ENCODE data around the gene ROBO1. TPM values are rescaled to one million over a fixed set of nuclear protein-coding genes. Genes with fewer than 3 reads are reported as not detected.

Gene ROBO1
- total and polyA plus RNA-seq, 2 donors (not counting 1 experiment from before 2014, with no cell fraction given) = 0.27 to 3.2 TPM

DNA sequence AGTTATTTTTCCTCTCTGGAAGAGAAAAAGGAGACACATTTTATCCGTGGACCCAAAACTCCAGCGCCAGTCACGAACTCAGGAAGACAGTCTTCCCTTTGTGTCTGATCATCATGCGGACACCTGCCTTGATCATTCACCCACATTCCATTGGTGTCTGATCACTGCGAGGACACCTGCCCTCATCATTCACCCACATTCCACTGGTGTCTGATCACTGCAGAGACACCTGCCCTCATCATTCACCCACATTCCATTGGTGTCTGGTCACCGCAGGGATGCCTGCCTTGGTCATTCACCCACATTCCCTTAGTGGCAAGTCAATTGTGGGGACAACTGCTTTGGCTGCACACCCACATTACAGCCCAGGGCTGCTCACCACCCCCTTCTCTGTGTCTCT is 148.9 kb downstream of the ROBO1 start:
- CTCF ChIA-PET = no interaction called here
- Histone ChIP-seq H3K4me1 (ENCODE audit: control insufficient read depth in 2 of 2, insufficient read depth in 2 of 2, low read length in 2 of 2) (no peaks in the 10 kb centered on the region), H3K36me3 (replicated peaks in 1 of 2; ENCODE audit: control extremely low read depth in 1 of 2, control insufficient read depth in 1 of 2, extremely low read depth in 1 of 2, insufficient read depth in 2 of 2, low read length in 1 of 2) (no peaks in the 10 kb centered on the region), H4K20me1 (ENCODE audit: control insufficient read depth, insufficient read depth, low read length, poor library complexity, severe bottlenecking) (no peaks in the 10 kb centered on the region), H3K27ac (ENCODE audit: low read length in 2 of 2) (no peak overlapping the region), H3K4me2 (replicated peaks; ENCODE audit: low read depth, low read length, poor library complexity, severe bottlenecking) (no peak overlapping the region), H3K79me2 (ENCODE audit: control insufficient read depth, insufficient read depth, low read length) (no peaks in the 10 kb centered on the region), H2AFZ (ENCODE audit: insufficient read depth, low read depth, low read length, poor library complexity, severe bottlenecking) (no peak overlapping the region), H3K27me3 (replicated peaks in 1 of 4; ENCODE audit: control extremely low read depth in 1 of 4, control insufficient read depth in 3 of 4, insufficient read depth in 4 of 4, low read length in 3 of 4) (no peaks in the 10 kb centered on the region), H3K9ac (ENCODE audit: low read length) (no peak overlapping the region), H3K4me3 (ENCODE audit: control extremely low read depth in 1 of 5, extremely low read depth in 1 of 5, insufficient read depth in 1 of 5, low read depth in 2 of 5, low read length in 4 of 5) (no peak overlapping the region), H3K9me3 (ENCODE audit: control extremely low read depth in 1 of 3, control insufficient read depth in 2 of 3, insufficient read depth in 1 of 3, low read length in 2 of 3) (peaks cover 0 to 20% (median 1%) of the 10 kb centered on the region in 3 donors)
- ATAC-seq (ENCODE audit: low read depth) = no peak
- Mint-ChIP-seq H3K27me3 (no peaks in the 10 kb centered on the region), H3K9me3 (ENCODE audit: insufficient read depth) (peaks cover 34% of the 10 kb centered on the region), H3K4me1 (no peaks in the 10 kb centered on the region), H3K27ac (no peak overlapping the region), H3K4me3 (no peak overlapping the region)
- no peak for DNase-seq
- no peak for TF ChIP-seq EZH2 (IDR thresholded peaks at IDR 0.05; ENCODE audit: borderline replicate concordance, insufficient read depth, low read depth, low read length, poor library complexity, severe bottlenecking)
- TF ChIP-seq, protein P1, sequence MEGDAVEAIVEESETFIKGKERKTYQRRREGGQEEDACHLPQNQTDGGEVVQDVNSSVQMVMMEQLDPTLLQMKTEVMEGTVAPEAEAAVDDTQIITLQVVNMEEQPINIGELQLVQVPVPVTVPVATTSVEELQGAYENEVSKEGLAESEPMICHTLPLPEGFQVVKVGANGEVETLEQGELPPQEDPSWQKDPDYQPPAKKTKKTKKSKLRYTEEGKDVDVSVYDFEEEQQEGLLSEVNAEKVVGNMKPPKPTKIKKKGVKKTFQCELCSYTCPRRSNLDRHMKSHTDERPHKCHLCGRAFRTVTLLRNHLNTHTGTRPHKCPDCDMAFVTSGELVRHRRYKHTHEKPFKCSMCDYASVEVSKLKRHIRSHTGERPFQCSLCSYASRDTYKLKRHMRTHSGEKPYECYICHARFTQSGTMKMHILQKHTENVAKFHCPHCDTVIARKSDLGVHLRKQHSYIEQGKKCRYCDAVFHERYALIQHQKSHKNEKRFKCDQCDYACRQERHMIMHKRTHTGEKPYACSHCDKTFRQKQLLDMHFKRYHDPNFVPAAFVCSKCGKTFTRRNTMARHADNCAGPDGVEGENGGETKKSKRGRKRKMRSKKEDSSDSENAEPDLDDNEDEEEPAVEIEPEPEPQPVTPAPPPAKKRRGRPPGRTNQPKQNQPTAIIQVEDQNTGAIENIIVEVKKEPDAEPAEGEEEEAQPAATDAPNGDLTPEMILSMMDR (IDR thresholded peaks at IDR 0.05) = no peak
- POLR2A ChIA-PET = no interaction called here
- 90% methylated on average over 2 of the region's 6 CpGs for WGBS (ENCODE audit: insufficient coverage)
- intact Hi-C loops (cut with micrococcal nuclease) = no loop called here

DNA sequence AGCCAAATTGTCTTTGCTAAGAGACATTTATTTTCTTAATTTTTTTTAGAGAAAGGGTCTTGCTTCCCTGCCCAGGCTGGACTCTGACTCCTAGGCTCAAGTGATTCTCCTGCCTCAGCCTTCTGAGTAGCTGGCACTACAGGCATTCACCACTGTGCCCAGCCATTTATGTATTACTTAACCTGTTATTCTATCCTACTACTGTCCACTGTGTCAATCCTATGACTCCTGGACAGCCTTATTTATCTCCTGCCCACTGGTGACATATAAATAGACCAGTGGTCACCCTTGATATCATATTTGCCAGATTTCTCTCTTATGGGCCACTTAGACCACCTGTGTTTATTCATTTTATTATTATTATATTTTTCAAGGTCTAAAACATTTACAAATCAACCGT is 161.4 kb downstream of the ROBO1 start:
- Histone ChIP-seq H3K4me1 (ENCODE audit: control insufficient read depth in 2 of 2, insufficient read depth in 2 of 2, low read length in 2 of 2) (no peaks in the 10 kb centered on the region), H3K9me3 (ENCODE audit: control extremely low read depth in 1 of 3, control insufficient read depth in 2 of 3, insufficient read depth in 1 of 3, low read length in 2 of 3) (no peaks in the 10 kb centered on the region), H2AFZ (ENCODE audit: insufficient read depth, low read depth, low read length, poor library complexity, severe bottlenecking) (no peak overlapping the region), H3K27me3 (replicated peaks in 1 of 4; ENCODE audit: control extremely low read depth in 1 of 4, control insufficient read depth in 3 of 4, insufficient read depth in 4 of 4, low read length in 3 of 4) (no peaks in the 10 kb centered on the region), H3K79me2 (ENCODE audit: control insufficient read depth, insufficient read depth, low read length) (no peaks in the 10 kb centered on the region), H3K4me2 (replicated peaks; ENCODE audit: low read depth, low read length, poor library complexity, severe bottlenecking) (no peak overlapping the region), H3K27ac (ENCODE audit: low read length in 2 of 2) (no peak overlapping the region), H4K20me1 (ENCODE audit: control insufficient read depth, insufficient read depth, low read length, poor library complexity, severe bottlenecking) (no peaks in the 10 kb centered on the region), H3K4me3 (ENCODE audit: control extremely low read depth in 1 of 5, extremely low read depth in 1 of 5, insufficient read depth in 1 of 5, low read depth in 2 of 5, low read length in 4 of 5) (no peak overlapping the region), H3K9ac (ENCODE audit: low read length) (no peak overlapping the region), H3K36me3 (replicated peaks in 1 of 2; ENCODE audit: control extremely low read depth in 1 of 2, control insufficient read depth in 1 of 2, extremely low read depth in 1 of 2, insufficient read depth in 2 of 2, low read length in 1 of 2) (no peaks in the 10 kb centered on the region)
- no peak for TF ChIP-seq EZH2 (IDR thresholded peaks at IDR 0.05; ENCODE audit: borderline replicate concordance, insufficient read depth, low read depth, low read length, poor library complexity, severe bottlenecking)
- TF ChIP-seq, protein P1 (IDR thresholded peaks at IDR 0.05) = no peak
- intact Hi-C loops (cut with micrococcal nuclease) = no loop called here
- Mint-ChIP-seq H3K27ac (no peak overlapping the region), H3K9me3 (ENCODE audit: insufficient read depth) (peaks cover 3% of the 10 kb centered on the region), H3K4me1 (no peaks in the 10 kb centered on the region), H3K27me3 (no peaks in the 10 kb centered on the region), H3K4me3 (no peak overlapping the region)
- ChIA-PET CTCF (no interaction called here), POLR2A (no interaction called here)
- DNase-seq = no peak
- WGBS (ENCODE audit: insufficient coverage) = no CpG with 5 or more reads among the region's 1 CpG
- no peak for ATAC-seq (ENCODE audit: low read depth)

Data from B cell (primary cell).